ENCODE data around the gene SUSD6.
A peak's percentile ranks its signal among the peaks of the same experiment; 100 is the strongest.

SUSD6 gene, protein sequence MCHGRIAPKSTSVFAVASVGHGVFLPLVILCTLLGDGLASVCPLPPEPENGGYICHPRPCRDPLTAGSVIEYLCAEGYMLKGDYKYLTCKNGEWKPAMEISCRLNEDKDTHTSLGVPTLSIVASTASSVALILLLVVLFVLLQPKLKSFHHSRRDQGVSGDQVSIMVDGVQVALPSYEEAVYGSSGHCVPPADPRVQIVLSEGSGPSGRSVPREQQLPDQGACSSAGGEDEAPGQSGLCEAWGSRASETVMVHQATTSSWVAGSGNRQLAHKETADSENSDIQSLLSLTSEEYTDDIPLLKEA

DNA sequence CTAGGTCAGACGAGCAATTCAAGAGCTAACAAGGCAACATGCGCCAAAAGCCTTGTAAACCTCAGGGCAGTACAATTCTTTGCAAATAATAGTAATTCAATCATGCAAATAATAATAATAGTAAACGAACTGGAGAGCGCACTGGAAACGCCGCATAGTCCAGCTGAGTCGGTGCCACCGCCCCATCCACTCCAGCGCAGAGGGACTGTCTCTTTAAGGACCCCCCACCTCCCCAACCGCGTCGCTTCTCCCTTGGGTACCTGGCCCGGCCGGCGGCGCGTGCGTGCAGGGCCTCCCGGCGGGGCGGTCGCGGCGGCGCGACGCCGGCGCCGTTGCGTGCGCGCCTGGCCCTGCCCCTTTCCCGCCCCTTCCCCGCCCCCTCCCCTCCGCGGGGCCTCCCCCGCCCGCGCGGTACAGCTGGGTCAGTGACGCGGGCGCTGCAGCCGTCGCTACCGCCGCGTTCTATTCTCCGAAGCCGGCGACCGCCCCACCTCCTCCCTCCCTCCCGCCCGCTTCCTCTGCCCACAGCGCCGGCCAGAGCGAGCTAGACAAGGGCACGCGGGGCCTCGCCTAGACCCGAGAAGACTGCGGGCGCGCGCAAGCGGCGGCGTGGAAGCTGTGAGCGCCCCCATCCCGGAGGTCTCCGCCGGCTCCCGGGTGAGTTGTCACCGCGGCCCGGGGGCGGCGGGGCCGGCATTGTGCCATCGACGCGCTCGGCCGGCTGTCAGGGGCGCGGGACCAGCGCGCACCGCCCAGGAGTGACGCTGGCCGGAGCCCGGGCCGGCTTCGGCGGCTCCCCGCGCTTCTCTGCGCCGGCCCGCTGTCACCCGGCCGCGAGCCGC lies at the start of gene SUSD6:
Gene SUSD6 (plus strand): TSS at position 425 of the 842 bp plus-strand sequence. CDS start 46,997 bp downstream, outside the sequence.
- peak; percentile 82 for DNase-seq (ENCODE audit: low read depth)
- H3K4me3 ChIP-seq (ENCODE audit: control insufficient read depth, low read depth, low read length), result peak within 1 kb of the TSS; percentile 72
- TF ChIP-seq CTCF (conservative IDR thresholded peaks at IDR 0.05; ENCODE audit: control insufficient read depth, insufficient read depth, low read depth, low read length), result no peak

- TF ChIP-seq CTCF (conservative IDR thresholded peaks at IDR 0.05; ENCODE audit: control insufficient read depth, insufficient read depth, low read depth, low read length), result no peak
- no peak for DNase-seq (ENCODE audit: low read depth)
Observed at GRCh38 chr14:69561893-69562292, 49.5 kb upstream of the SUSD6 start.

GRCh38 chr14:69567563-69567962 lies 43.8 kb upstream of the SUSD6 start:
- DNase-seq (ENCODE audit: low read depth), result no peak
- no peak for TF ChIP-seq CTCF (conservative IDR thresholded peaks at IDR 0.05; ENCODE audit: control insufficient read depth, insufficient read depth, low read depth, low read length)
- no peak overlapping the region for H3K4me3 ChIP-seq (ENCODE audit: control insufficient read depth, low read depth, low read length)

More at GRCh38 chr14:69561893-69562292, 49.5 kb upstream of the SUSD6 start:
- H3K4me3 ChIP-seq (ENCODE audit: control insufficient read depth, low read depth, low read length), result no peak overlapping the region

GRCh38 chr14:69569859-69570258 lies 41.5 kb upstream of the SUSD6 start:
- no peak overlapping the region for H3K4me3 ChIP-seq (ENCODE audit: control insufficient read depth, low read depth, low read length)
- DNase-seq (ENCODE audit: low read depth), result no peak
- no peak for TF ChIP-seq CTCF (conservative IDR thresholded peaks at IDR 0.05; ENCODE audit: control insufficient read depth, insufficient read depth, low read depth, low read length)

- DNase-seq (ENCODE audit: low read depth), result no peak
- TF ChIP-seq CTCF (conservative IDR thresholded peaks at IDR 0.05; ENCODE audit: control insufficient read depth, insufficient read depth, low read depth, low read length), result no peak
- H3K4me3 ChIP-seq (ENCODE audit: control insufficient read depth, low read depth, low read length), result no peak overlapping the region
Observed at GRCh38 chr14:69570836-69571330, 40.5 kb upstream of the SUSD6 start.

DNA sequence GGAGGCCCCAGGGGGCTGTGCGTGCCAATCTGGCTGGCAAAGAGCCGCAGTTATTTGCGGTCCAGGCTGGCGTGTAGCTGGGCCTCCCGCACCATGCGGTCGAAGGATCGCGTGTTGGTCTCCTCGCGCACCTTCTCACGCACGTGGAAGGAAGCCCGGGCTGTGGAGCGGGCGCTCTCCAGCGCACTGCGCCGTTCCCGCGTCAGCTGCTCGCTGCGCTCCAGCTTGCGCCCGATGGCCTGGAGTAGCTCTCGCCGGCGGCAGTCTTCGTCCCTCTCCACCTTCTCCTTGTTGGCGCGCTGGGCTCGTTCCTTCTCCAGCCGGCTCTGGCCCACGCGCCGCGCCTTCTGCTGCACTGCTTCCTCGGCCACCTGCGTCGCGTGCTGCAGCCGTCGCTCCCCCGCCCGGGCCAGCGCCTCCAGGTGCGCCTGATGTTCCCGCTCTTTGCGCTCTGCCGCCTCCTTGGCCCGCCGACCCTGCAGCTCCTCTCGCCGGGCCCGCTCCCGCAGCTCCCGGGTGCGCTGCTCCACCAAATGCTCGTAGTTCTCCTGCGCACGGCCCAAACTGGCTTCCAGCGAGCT lies 39.9 kb upstream of the SUSD6 start:
- DNase-seq (ENCODE audit: low read depth), result no peak
- no peak overlapping the region for H3K4me3 ChIP-seq (ENCODE audit: control insufficient read depth, low read depth, low read length)
- no peak for TF ChIP-seq CTCF (conservative IDR thresholded peaks at IDR 0.05; ENCODE audit: control insufficient read depth, insufficient read depth, low read depth, low read length)

Data from fibroblast of mammary gland (primary cell).